HCT116 (cell line): ENCODE measurements around the gene SGMS2.

ENCODE experiments used
- EZH2 ChIP-seq: fragments of 200-600 bp; sonication (generic); IDR thresholded peaks from 2 replicates; pipeline ENCODE4 v1.6.1; 2017; ENCODE audit warnings: antibody characterized with exemption, mixed run types
- JUND ChIP-seq: IDR thresholded peaks from 2 replicates; pipeline ENCODE4 v1.6.1; 2012
- POLR2A ChIP-seq: IDR thresholded peaks from 2 replicates; pipeline ENCODE4 v1.7.0; 2011; ENCODE audit warnings: borderline replicate concordance; ENCODE audit not compliant: insufficient read depth, insufficient read length; ENCODE audit errors: extremely low read depth
- POLR2AphosphoS5 ChIP-seq: IDR thresholded peaks from 2 replicates; pipeline ENCODE4 v1.6.1; 2011; ENCODE audit warnings: mild to moderate bottlenecking, low read depth, low read length, moderate library complexity
- SIN3A ChIP-seq: IDR thresholded peaks from 2 replicates; pipeline ENCODE4 v1.6.1; 2012; ENCODE audit warnings: low read depth
- TCF7L2 ChIP-seq: IDR thresholded peaks from 2 replicates; pipeline ENCODE4 v1.7.0; 2011; ENCODE audit warnings: borderline replicate concordance, inconsistent platforms; ENCODE audit not compliant: insufficient read depth, insufficient read length; ENCODE audit errors: extremely low read depth
- TF ChIP-seq, protein P1 (sequence below): IDR thresholded peaks from 2 replicates; pipeline ENCODE4 v1.6.1; 2012; ENCODE audit warnings: low read depth
- TF ChIP-seq, protein P2 (sequence below), 3 experiments: fragments of 200-600 bp in 1 of 3; sonication (generic) in 1 of 3; IDR thresholded peaks in 2 of 3; conservative IDR thresholded peaks in 1 of 3; 2 replicates each; pipeline ENCODE4 v1.5.1; 2012 to 2017; ENCODE audit warnings: low read depth in 2 of 3, low read length in 2 of 3, antibody characterized with exemption in 1 of 3, borderline replicate concordance in 1 of 3, control low read depth in 1 of 3, mild to moderate bottlenecking in 1 of 3, mixed read lengths in 1 of 3, mixed run types in 1 of 3, moderate library complexity in 1 of 3; ENCODE audit not compliant: insufficient read depth in 1 of 3
- TF ChIP-seq, protein P3 (sequence below): IDR thresholded peaks from 2 replicates; pipeline ENCODE4 v1.6.1; 2012

DNA sequence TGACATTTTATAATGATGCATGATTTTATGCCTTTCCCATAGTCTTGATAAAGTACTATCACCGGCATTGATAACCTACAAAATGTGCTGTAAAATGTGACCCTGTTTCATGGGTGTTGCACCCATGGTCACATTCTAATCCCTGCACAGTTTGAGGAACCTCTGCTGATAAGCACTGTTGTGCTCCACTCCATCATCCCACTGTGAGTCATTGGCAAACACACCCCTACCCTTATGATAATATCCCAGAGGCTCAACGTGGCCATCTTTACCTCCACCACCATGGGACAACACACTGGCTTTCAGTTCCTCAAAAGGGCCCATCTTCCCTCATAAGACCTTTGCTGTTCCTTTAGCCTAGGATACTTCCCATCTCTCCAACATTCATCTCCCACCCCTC, 32.0 kb upstream of the SGMS2 start:
- TF ChIP-seq, protein P1, sequence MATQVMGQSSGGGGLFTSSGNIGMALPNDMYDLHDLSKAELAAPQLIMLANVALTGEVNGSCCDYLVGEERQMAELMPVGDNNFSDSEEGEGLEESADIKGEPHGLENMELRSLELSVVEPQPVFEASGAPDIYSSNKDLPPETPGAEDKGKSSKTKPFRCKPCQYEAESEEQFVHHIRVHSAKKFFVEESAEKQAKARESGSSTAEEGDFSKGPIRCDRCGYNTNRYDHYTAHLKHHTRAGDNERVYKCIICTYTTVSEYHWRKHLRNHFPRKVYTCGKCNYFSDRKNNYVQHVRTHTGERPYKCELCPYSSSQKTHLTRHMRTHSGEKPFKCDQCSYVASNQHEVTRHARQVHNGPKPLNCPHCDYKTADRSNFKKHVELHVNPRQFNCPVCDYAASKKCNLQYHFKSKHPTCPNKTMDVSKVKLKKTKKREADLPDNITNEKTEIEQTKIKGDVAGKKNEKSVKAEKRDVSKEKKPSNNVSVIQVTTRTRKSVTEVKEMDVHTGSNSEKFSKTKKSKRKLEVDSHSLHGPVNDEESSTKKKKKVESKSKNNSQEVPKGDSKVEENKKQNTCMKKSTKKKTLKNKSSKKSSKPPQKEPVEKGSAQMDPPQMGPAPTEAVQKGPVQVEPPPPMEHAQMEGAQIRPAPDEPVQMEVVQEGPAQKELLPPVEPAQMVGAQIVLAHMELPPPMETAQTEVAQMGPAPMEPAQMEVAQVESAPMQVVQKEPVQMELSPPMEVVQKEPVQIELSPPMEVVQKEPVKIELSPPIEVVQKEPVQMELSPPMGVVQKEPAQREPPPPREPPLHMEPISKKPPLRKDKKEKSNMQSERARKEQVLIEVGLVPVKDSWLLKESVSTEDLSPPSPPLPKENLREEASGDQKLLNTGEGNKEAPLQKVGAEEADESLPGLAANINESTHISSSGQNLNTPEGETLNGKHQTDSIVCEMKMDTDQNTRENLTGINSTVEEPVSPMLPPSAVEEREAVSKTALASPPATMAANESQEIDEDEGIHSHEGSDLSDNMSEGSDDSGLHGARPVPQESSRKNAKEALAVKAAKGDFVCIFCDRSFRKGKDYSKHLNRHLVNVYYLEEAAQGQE = no peak
- TF ChIP-seq TCF7L2 (no peak), EZH2 (no peak), JUND (no peak), POLR2AphosphoS5 (no peak), POLR2A (no peak), SIN3A (no peak)
- TF ChIP-seq, protein P2, sequence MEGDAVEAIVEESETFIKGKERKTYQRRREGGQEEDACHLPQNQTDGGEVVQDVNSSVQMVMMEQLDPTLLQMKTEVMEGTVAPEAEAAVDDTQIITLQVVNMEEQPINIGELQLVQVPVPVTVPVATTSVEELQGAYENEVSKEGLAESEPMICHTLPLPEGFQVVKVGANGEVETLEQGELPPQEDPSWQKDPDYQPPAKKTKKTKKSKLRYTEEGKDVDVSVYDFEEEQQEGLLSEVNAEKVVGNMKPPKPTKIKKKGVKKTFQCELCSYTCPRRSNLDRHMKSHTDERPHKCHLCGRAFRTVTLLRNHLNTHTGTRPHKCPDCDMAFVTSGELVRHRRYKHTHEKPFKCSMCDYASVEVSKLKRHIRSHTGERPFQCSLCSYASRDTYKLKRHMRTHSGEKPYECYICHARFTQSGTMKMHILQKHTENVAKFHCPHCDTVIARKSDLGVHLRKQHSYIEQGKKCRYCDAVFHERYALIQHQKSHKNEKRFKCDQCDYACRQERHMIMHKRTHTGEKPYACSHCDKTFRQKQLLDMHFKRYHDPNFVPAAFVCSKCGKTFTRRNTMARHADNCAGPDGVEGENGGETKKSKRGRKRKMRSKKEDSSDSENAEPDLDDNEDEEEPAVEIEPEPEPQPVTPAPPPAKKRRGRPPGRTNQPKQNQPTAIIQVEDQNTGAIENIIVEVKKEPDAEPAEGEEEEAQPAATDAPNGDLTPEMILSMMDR (IDR thresholded peaks at IDR 0.05 in 2 of 3, conservative IDR thresholded peaks at IDR 0.05 in 1 of 3; ENCODE audit: borderline replicate concordance in 1 of 3, insufficient read depth in 1 of 3, low read depth in 2 of 3, low read length in 2 of 3) = no peak
- TF ChIP-seq, protein P3, sequence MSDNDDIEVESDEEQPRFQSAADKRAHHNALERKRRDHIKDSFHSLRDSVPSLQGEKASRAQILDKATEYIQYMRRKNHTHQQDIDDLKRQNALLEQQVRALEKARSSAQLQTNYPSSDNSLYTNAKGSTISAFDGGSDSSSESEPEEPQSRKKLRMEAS = no peak
